SU-DHL-6 (cell line): ENCODE results near the gene CLEC2D.

ENCODE experiments used
- H2AFZ ChIP-seq: fragments of 200-600 bp; sonication (generic); 2 replicates; pipeline ENCODE4 v1.6.1; 2014; ENCODE audit warnings: low read depth, mild to moderate bottlenecking, moderate library complexity, mixed read lengths, antibody characterized with exemption, low read length; ENCODE audit not compliant: severe bottlenecking
- H3F3A ChIP-seq: fragments of 200-600 bp; shearing (Covaris generic); 2 replicates; pipeline ENCODE4 v1.6.0; 2016; ENCODE audit warnings: antibody characterized with exemption, mild to moderate bottlenecking; ENCODE audit not compliant: insufficient read depth
- H3K27ac ChIP-seq: fragments of 200-600 bp; sonication (generic); 2 replicates; pipeline ENCODE4 v1.5.1; 2016; ENCODE audit warnings: low read depth, mild to moderate bottlenecking, low read length, moderate library complexity, mixed read lengths
- H3K27me3 ChIP-seq: fragments of 200-600 bp; sonication (generic), shearing (Covaris generic); 2 replicates; pipeline ENCODE4 v1.6.0; 2014; ENCODE audit warnings: mild to moderate bottlenecking, low read length
- H3K36me3 ChIP-seq: fragments of 200-600 bp; sonication (generic); 2 replicates; pipeline ENCODE4 v1.6.1; 2014; ENCODE audit warnings: mild to moderate bottlenecking, low read length, mixed read lengths
- H3K4me2 ChIP-seq: fragments of 300-600, 200-600 bp; shearing (Covaris generic), sonication (generic); 2 replicates; pipeline ENCODE4 v1.6.0; 2014; ENCODE audit warnings: low read length, low read depth, mild to moderate bottlenecking; ENCODE audit not compliant: poor library complexity, severe bottlenecking
- H3K4me3 ChIP-seq: fragments of 200-600 bp; sonication (generic); 2 replicates; pipeline ENCODE4 v1.5.1; 2014; ENCODE audit warnings: antibody characterized with exemption, low read length, mild to moderate bottlenecking, mixed read lengths; ENCODE audit not compliant: insufficient read depth, poor library complexity, severe bottlenecking
- H3K79me2 ChIP-seq: fragments of 200-600 bp; sonication (generic); 2 replicates; pipeline ENCODE4 v1.6.1; 2014; ENCODE audit warnings: mild to moderate bottlenecking, low read length, moderate library complexity; ENCODE audit not compliant: insufficient read depth
- H3K9ac ChIP-seq: fragments of 200-600 bp; sonication (generic); 2 replicates; pipeline ENCODE4 v1.7.0; 2014; ENCODE audit warnings: mild to moderate bottlenecking, low read length
- H3K9me2 ChIP-seq: fragments of 200-600 bp; sonication (generic); replicated peaks from 2 replicates; pipeline ENCODE4 v1.6.1; 2014; ENCODE audit warnings: low read length; ENCODE audit not compliant: insufficient read depth
- H3K9me3 ChIP-seq: fragments of 200-600 bp; sonication (generic); 2 replicates; pipeline ENCODE4 v1.6.1; 2014; ENCODE audit warnings: low read length, mixed read lengths; ENCODE audit not compliant: insufficient read depth
- H4K20me1 ChIP-seq: fragments of 200-600 bp; sonication (generic); 2 replicates; pipeline ENCODE4 v1.6.1; 2014; ENCODE audit warnings: low read depth, mild to moderate bottlenecking, antibody characterized with exemption, low read length, moderate library complexity, mixed read lengths
- CTCF ChIP-seq: fragments of 200-600 bp; sonication (generic); IDR thresholded peaks from one replicate; pipeline ENCODE4 v1.5.1; 2017; ENCODE audit warnings: antibody characterized with exemption, mild to moderate bottlenecking, low read length, moderate library complexity; ENCODE audit not compliant: insufficient read depth, poor library complexity, severe bottlenecking
- EZH2phosphoT487 ChIP-seq: fragments of 200-600 bp; sonication (generic), shearing (Covaris generic); conservative IDR thresholded peaks from 2 replicates; pipeline ENCODE4 v1.6.1; 2018; ENCODE audit warnings: mild to moderate bottlenecking, antibody characterized with exemption, low read length, moderate library complexity, mixed read lengths

Gene CLEC2D

GRCh38 chr12:9646794-9647781, 22.4 kb upstream of the CLEC2D start:
- Histone ChIP-seq H3K27me3 (no peaks in the 10 kb centered on the region), H3K4me3 (peak overlapping the region; percentile 75), H3K79me2 (peaks cover 16% of the 10 kb centered on the region; the same call in 1 of the 2 replicates), H3K9ac (peak overlapping the region; percentile 86), H3F3A (peaks cover 45% of the 10 kb centered on the region), H3K27ac (peak overlapping the region; percentile 99), H3K36me3 (no peaks in the 10 kb centered on the region), H4K20me1 (no peaks in the 10 kb centered on the region), H3K9me2 (no peaks in the 10 kb centered on the region), H3K4me2 (peak overlapping the region; percentile 100), H3K9me3 (no peaks in the 10 kb centered on the region; the same call in 1 of the 2 replicates), H2AFZ (no peak overlapping the region)
- TF ChIP-seq CTCF: no peak
- no peak for TF ChIP-seq EZH2phosphoT487

GRCh38 chr12:9647825-9648700, 21.4 kb upstream of the CLEC2D start:
- Histone ChIP-seq H3F3A (peaks cover 45% of the 10 kb centered on the region), H4K20me1 (no peaks in the 10 kb centered on the region), H3K9me2 (no peaks in the 10 kb centered on the region), H3K4me2 (peak overlapping the region; percentile 100), H3K79me2 (peaks cover 23% of the 10 kb centered on the region; the same call in 1 of the 2 replicates), H3K9ac (peak overlapping the region; percentile 86), H3K27me3 (no peaks in the 10 kb centered on the region), H3K36me3 (no peaks in the 10 kb centered on the region), H3K27ac (peak overlapping the region; percentile 99), H3K4me3 (peak overlapping the region; percentile 75), H2AFZ (no peak overlapping the region), H3K9me3 (no peaks in the 10 kb centered on the region; the same call in 1 of the 2 replicates)
- TF ChIP-seq EZH2phosphoT487 (no peak), CTCF (no peak)

- Histone ChIP-seq H3K4me2 (peak overlapping the region; percentile 100), H4K20me1 (no peaks in the 10 kb centered on the region), H3K4me3 (peak overlapping the region; percentile 60), H3K79me2 (peaks cover 26% of the 10 kb centered on the region; the same call in 1 of the 2 replicates), H3K36me3 (peaks cover 5% of the 10 kb centered on the region; the same call in 1 of the 2 replicates), H2AFZ (no peak overlapping the region), H3K9ac (peak overlapping the region; percentile 86), H3K9me3 (no peaks in the 10 kb centered on the region; the same call in 1 of the 2 replicates), H3K9me2 (no peaks in the 10 kb centered on the region), H3K27me3 (no peaks in the 10 kb centered on the region), H3F3A (peaks cover 45% of the 10 kb centered on the region), H3K27ac (peak overlapping the region; percentile 99)
- TF ChIP-seq EZH2phosphoT487 (no peak), CTCF (no peak)
These were observed 20.6 kb upstream of the CLEC2D start for GRCh38 chr12:9648701-9649531.
